ENCODE results near the gene PLEKHH2.
"Not testable (repeated sequence)": the region's sequence is repeated elsewhere in the genome, so short reads cannot be mapped to it uniquely, and the experiment has no call there.

Gene PLEKHH2

GRCh38 chr2:43724728-43725526 lies 87.9 kb downstream of the PLEKHH2 start:
- DNase-seq: no peak

DNA sequence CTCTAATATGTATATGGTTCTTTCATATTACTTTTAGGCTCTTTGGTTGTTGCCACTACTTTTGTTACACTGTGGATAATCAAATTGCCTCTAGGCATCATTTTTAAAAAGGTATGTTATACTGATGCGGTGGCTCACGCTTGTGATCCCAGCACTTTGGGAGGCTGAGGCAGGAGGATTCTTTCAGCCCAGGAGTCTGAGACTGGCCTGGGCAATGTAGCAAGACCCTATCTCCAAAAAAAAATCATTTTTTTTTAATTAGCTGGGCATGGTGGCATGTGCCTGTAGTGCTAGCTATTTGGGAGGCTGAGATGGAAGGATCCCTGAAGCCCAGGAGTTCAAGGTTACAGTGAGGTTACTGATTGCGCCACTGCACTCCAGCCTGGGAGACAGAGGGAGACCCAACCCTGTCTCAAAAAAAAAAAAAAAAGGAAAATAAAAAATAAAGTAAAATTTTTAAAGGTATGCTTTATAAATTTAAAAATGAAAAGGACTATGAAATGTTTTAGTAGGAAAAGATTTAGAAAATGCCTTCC lies 88.7 kb downstream of the PLEKHH2 start:
- no peak for DNase-seq

GRCh38 chr2:43726961-43727633 lies 90.0 kb downstream of the PLEKHH2 start:
- not testable (repeated sequence) for DNase-seq

- DNase-seq: no peak
These were observed 90.6 kb downstream of the PLEKHH2 start for GRCh38 chr2:43727634-43728014.

GRCh38 chr2:43729491-43730174 lies 92.6 kb downstream of the PLEKHH2 start:
- DNase-seq: no peak

- no peak for DNase-seq
These were observed 94.2 kb downstream of the PLEKHH2 start for GRCh38 chr2:43731211-43731610.

DNA sequence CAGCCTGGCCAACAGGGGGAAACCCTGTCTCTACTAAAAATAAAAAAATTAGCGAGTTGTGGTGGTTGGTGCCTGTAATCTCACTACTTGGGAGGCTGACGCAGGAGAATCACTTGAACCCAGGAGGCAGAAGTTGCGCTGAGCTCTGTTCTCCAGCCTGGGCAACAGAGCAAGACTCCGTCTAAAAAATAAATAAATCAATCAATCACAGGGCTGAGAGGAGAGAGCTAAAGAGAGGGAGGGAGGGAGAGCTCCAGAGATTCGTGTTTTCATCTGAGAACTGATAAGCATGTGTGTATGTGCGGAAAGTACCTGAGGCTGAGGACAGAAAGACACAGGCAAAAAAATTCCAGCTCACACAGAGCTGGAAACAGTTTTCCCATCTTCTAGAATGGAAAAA lies 99.6 kb downstream of the PLEKHH2 start:
- DNase-seq: no peak

DNA sequence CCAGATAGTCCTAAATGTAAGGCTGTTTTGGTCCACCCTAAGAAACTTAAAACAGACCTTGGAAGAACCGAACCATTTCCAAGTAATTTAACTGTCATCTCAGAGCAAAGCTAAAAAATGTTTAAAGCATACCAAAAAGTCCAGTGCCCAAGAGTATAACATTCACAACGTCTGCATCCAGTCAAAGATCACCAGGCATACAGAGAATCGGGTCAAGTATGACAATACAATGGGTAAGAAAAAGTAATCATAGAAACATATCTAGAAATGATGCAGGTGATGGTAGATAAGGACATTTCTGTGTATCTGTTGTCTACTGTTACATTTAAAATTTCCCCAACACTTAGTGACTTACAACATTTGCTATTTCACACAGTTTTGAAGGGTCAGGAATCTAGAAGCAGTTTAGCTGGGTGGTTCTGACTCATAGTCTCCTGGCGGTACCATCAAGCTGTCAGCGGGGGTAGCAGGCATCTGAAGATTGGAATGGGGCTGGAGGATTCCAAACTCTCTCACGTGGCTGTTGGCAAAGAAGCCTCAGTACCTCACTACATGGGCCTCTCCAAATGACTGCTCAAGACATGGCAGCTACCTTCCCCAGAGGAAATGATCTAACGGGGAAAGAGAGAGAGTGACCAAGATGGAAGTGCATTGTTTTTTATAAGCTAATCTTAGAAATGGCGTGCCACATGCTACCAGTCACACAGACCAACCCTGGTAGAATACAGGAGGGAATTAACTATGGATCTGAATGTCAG lies 100.2 kb downstream of the PLEKHH2 start:
- no peak for DNase-seq

DNA sequence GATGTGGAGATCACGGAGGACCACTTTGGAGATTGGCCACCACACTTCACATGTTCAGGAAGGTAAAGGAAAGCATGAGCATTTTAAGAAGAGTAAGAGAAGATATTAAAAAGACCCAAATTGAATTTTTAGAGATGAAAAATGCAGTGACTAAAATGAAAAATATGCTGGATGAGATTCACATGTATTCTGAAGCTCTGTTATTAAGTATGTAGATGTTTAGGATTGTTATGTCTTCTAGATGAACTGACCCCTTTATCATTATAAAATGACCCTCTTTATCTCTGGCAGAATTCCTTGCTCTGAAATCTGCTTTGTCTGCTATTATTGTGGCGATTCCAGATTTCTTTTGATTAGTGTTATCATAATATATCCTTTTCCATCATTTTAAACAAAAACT lies 100.8 kb downstream of the PLEKHH2 start:
- no peak for DNase-seq

GRCh38 chr2:43738257-43738656 lies 101.2 kb downstream of the PLEKHH2 start:
- no peak for DNase-seq

DNA sequence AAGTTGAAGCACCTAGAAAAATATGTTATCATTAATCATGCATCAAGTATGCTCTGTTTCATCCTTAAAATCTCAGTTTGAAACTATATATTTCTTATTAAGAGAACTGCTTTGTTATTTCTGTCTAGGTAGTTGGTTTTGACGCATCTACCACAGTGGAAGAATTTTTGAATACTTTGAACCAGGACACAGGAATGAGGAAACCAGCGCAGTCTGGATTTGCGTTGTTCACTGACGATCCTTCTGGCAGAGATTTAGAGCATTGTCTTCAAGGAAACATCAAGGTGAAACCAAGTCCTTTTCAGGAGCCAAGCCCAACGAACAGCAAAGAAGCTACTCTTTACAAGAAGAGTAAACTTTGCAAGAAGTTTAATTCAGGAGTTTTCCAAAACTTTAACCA lies 106.6 kb downstream of the PLEKHH2 start:
- DNase-seq: no peak

DNA sequence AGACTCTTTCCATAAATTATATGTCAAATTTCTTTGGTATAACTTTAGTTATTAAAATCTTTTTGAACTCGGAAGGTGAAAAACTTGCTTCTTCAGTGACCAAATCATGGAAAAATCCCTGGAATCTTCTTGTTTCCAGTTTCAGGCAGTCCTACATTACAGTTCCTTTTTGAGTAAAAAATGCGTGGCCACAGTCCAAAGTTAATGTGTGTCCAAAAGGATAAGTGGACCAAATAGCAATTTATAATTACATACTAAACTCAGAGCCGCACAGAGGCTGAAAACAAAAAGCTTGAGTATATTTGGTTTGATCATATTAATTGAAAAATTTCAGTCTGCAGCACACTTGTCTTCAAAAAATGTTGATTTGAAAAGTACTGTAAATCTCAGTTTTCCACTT lies 108.4 kb downstream of the PLEKHH2 start:
- no peak for DNase-seq

DNA sequence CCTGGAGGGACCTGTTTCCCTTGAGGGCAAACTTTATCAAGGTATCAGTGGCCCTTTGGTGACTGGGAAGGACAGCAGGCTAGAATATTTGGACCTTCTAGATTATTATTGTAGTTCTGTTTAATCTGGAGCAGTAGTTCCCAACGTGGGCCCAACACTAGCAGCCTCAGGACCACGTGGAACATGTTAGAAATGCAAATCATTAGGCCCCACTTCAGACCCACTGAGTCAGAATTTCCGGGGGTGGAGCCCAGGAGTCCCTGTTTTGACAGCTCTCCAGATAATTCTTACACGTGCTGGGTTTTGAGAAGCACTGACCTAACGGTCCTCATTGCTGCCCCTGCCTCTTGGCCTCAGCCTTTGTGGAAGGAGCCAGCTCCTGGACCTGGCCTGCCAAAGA lies 111.3 kb downstream of the PLEKHH2 start:
- no peak for DNase-seq

DNA sequence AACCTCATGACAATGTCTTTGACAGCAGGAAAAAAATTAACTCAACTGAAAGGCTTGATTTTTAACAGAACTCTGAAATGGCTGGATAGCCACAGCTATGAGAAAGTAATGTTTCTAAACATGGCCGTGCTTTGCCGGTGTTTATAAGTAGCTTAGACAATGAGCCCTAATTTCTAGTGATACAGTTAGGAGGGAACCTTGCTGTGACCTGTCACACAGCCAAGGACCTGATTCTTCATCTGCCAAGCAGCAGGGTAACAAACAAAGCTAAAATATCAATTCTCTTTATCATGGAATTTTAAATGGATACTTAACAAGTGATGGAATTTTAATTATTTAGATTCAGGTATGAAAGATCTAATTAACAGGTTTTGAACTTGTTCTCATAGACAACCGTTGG lies 112.5 kb downstream of the PLEKHH2 start:
- no peak for DNase-seq

DNA sequence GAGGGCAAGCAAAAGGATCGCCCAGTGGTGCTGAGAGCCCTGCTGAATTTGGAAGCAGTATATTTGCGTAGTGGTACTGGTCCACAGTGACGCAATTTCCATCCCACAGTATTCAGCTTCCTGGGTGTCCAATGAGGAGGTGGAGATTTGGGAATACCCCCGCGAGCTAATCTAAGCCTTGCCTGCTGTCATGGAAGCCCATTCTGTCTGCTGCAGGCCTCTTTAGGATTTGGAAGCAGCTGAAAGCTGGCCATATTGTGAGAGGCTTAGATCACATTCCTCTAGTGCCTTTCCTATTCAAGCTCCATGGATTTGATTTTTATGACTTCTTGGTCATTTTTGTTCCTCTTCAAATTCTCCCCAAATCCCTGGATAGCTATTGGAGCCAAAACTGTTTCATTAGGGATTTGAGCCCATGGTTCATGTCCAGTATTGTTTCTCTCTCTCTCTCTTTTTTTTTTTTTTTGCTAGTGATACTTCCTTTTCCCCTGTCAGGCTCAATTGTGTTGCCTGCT lies 114.5 kb downstream of the PLEKHH2 start:
- DNase-seq: no peak

GRCh38 chr2:43752302-43752701 lies 115.2 kb downstream of the PLEKHH2 start:
- DNase-seq: no peak

DNA sequence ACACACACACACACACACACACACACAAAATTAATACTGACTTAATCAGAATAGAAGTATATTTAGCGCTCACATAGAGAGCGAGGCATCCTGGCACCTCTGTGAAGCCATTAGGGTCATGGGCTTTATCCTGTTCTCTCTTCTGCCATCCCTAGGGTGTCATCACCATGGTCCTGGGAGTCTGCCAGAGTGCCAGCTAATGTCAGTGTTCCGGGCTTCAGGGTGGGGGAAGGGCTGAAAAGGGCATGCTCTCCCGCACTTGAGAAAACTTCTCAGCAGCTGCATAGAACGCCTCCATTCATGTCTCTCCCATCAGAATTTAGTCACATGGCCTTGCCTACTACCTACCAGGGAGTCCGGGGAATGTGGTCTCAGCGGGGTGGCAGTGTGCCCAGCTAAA lies 117.1 kb downstream of the PLEKHH2 start:
- DNase-seq: no peak

GRCh38 chr2:43758739-43759138 lies 121.7 kb downstream of the PLEKHH2 start:
- no peak for DNase-seq

DNA sequence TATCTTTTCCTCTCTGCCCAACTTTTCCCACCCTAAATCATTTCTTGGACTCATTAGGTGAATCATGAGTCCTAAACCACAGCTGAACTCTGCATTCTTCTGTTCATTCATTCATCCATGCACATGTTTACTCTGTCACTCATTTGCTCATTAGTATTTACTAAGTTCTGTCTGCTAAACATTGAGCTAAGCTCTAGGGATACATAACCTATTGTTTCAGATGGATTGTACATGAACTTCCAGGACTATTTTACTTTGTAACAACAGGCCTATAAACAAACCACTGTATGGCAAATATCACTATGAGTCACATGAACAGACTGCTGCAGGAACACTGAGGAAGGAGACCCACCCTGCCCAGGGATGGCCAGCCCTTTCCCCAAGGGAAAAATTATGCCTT lies 122.1 kb downstream of the PLEKHH2 start:
- no peak for DNase-seq

GRCh38 chr2:43762286-43762685 lies 125.2 kb downstream of the PLEKHH2 start:
- DNase-seq: no peak

DNA sequence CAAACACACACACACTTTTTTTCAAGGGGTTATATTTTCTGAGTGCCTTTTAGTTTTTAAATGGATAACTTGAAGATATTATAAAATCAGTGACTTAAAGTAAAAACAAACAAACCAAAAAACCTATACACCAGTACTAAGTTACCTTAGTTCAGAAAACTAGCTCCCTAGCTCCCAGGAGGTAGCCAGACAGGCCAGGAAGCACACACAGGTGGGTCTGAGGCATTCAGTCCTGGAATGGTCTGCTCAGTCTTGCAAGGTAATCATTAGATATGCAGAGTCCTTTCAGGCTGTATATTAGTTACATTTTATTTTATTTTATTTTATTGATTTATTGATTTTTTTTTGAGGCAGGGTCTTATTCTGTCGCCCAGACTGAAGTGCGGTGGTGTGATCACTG lies 126.0 kb downstream of the PLEKHH2 start:
- DNase-seq: no peak

GRCh38 chr2:43764086-43764705 lies 127.1 kb downstream of the PLEKHH2 start:
- DNase-seq: no peak

All from NCI-H2107 (cell line).